ENCODE measurements around the gene MYH7B. TPM values are rescaled to one million over a fixed set of nuclear protein-coding genes. Genes with fewer than 3 reads are reported as not detected.

The MYH7B gene
- total RNA-seq, 2 donors from 2014 or later, result 0.14 to 0.27 TPM

- TF ChIP-seq, protein P1, sequence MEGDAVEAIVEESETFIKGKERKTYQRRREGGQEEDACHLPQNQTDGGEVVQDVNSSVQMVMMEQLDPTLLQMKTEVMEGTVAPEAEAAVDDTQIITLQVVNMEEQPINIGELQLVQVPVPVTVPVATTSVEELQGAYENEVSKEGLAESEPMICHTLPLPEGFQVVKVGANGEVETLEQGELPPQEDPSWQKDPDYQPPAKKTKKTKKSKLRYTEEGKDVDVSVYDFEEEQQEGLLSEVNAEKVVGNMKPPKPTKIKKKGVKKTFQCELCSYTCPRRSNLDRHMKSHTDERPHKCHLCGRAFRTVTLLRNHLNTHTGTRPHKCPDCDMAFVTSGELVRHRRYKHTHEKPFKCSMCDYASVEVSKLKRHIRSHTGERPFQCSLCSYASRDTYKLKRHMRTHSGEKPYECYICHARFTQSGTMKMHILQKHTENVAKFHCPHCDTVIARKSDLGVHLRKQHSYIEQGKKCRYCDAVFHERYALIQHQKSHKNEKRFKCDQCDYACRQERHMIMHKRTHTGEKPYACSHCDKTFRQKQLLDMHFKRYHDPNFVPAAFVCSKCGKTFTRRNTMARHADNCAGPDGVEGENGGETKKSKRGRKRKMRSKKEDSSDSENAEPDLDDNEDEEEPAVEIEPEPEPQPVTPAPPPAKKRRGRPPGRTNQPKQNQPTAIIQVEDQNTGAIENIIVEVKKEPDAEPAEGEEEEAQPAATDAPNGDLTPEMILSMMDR (IDR thresholded peaks at IDR 0.05), result no peak
- H3K36me3 ChIP-seq, result peaks cover 40% of the 10 kb centered on the region
- no peak for DNase-seq (ENCODE audit: low spot score)
- ATAC-seq (ENCODE audit: insufficient number of reproducible peaks, low FRiP score, low read depth), result no peak
- no peak overlapping the region for H3K4me3 ChIP-seq
- no peaks in the 10 kb centered on the region for H3K9me3 ChIP-seq
- peaks cover 9 to 35% of the 10 kb centered on the region in 2 donors for H3K4me1 ChIP-seq (ENCODE audit: control insufficient read depth in 1 of 2, low read depth in 2 of 2)
- H3K27me3 ChIP-seq (replicated peaks; ENCODE audit: insufficient read depth), result no peaks in the 10 kb centered on the region
- H3K27ac ChIP-seq, result no peak overlapping the region
Measured at GRCh38 chr20:34925341-34925740, 30.3 kb upstream of the MYH7B start.

- TF ChIP-seq, protein P1 (IDR thresholded peaks at IDR 0.05), result no peak
- no peak overlapping the region for H3K27ac ChIP-seq
- ATAC-seq (ENCODE audit: insufficient number of reproducible peaks, low FRiP score, low read depth) (no peak), DNase-seq (ENCODE audit: low spot score) (no peak)
- no peaks in the 10 kb centered on the region for H3K27me3 ChIP-seq (replicated peaks; ENCODE audit: insufficient read depth)
- H3K9me3 ChIP-seq, result no peaks in the 10 kb centered on the region
- peaks cover 40% of the 10 kb centered on the region for H3K36me3 ChIP-seq
- peaks cover 9 to 35% of the 10 kb centered on the region in 2 donors for H3K4me1 ChIP-seq (ENCODE audit: control insufficient read depth in 1 of 2, low read depth in 2 of 2)
- no peak overlapping the region for H3K4me3 ChIP-seq
Measured at GRCh38 chr20:34925981-34926380, 29.7 kb upstream of the MYH7B start.

- H3K9me3 ChIP-seq, result no peaks in the 10 kb centered on the region
- DNase-seq (ENCODE audit: low spot score), result no peak
- H3K4me1 ChIP-seq (ENCODE audit: control insufficient read depth in 1 of 2, low read depth in 2 of 2), result peaks cover 9 to 34% of the 10 kb centered on the region in 2 donors
- TF ChIP-seq, protein P1 (IDR thresholded peaks at IDR 0.05), result no peak
- no peaks in the 10 kb centered on the region for H3K27me3 ChIP-seq (replicated peaks; ENCODE audit: insufficient read depth)
- H3K36me3 ChIP-seq, result peaks cover 40% of the 10 kb centered on the region
- peak overlapping the region; percentile 20 to 54 for H3K27ac ChIP-seq
- no peak for ATAC-seq (ENCODE audit: insufficient number of reproducible peaks, low FRiP score, low read depth)
- H3K4me3 ChIP-seq, result no peak overlapping the region
Measured at GRCh38 chr20:34926581-34926980, 29.1 kb upstream of the MYH7B start.

- no peak for ATAC-seq (ENCODE audit: insufficient number of reproducible peaks, low FRiP score, low read depth)
- Histone ChIP-seq H3K27me3 (replicated peaks; ENCODE audit: insufficient read depth) (no peaks in the 10 kb centered on the region), H3K4me1 (ENCODE audit: control insufficient read depth in 1 of 2, low read depth in 2 of 2) (peaks cover 4 to 24% of the 10 kb centered on the region in 2 donors), H3K36me3 (peaks cover 40% of the 10 kb centered on the region), H3K27ac (peak overlapping the region; percentile 20 to 54), H3K4me3 (no peak overlapping the region), H3K9me3 (no peaks in the 10 kb centered on the region)
- DNase-seq (ENCODE audit: low spot score), result no peak
- TF ChIP-seq, protein P1 (IDR thresholded peaks at IDR 0.05), result no peak
Measured at GRCh38 chr20:34927736-34928135, 27.9 kb upstream of the MYH7B start.

DNA sequence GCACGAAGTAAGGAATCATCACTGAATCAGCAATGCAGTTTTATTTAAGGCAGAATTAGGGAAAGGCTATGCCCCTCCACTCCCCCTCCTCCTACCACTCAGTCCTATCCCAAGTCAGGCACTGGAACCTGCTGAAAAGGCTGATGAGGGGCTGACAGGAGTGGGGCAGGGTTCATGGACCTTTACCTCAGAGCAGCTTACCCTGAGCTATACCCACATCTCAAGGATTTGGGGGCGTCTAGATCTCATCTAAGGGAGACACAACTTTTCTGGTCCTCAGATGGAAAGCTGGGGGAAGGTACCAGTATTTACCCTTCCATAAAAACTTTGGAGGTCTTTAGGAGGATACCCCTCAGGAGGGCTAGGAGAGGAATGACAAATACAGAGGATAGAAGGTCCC lies 27.3 kb upstream of the MYH7B start:
- TF ChIP-seq, protein P1 (IDR thresholded peaks at IDR 0.05), result no peak
- Histone ChIP-seq H3K27me3 (replicated peaks; ENCODE audit: insufficient read depth) (no peaks in the 10 kb centered on the region), H3K36me3 (peaks cover 42% of the 10 kb centered on the region), H3K27ac (peak overlapping the region in 1 of 2 donors; percentile 54), H3K9me3 (no peaks in the 10 kb centered on the region), H3K4me3 (no peak overlapping the region), H3K4me1 (ENCODE audit: control insufficient read depth in 1 of 2, low read depth in 2 of 2) (peaks cover 0 to 17% of the 10 kb centered on the region in 2 donors)
- ATAC-seq (ENCODE audit: insufficient number of reproducible peaks, low FRiP score, low read depth), result no peak
- no peak for DNase-seq (ENCODE audit: low spot score)
